GM19043 (cell line): ENCODE results near the gene MICAL2.
A peak's percentile ranks its signal among the peaks of the same experiment; 100 is the strongest.

Experiments
- ATAC-seq: cut with Tn5 transposase; IDR thresholded peaks from one replicate; pipeline ENCODE4 v1.9.1; 2021; ENCODE audit warnings: low read depth; ENCODE audit not compliant: unreplicated experiment

MICAL2 gene

DNA sequence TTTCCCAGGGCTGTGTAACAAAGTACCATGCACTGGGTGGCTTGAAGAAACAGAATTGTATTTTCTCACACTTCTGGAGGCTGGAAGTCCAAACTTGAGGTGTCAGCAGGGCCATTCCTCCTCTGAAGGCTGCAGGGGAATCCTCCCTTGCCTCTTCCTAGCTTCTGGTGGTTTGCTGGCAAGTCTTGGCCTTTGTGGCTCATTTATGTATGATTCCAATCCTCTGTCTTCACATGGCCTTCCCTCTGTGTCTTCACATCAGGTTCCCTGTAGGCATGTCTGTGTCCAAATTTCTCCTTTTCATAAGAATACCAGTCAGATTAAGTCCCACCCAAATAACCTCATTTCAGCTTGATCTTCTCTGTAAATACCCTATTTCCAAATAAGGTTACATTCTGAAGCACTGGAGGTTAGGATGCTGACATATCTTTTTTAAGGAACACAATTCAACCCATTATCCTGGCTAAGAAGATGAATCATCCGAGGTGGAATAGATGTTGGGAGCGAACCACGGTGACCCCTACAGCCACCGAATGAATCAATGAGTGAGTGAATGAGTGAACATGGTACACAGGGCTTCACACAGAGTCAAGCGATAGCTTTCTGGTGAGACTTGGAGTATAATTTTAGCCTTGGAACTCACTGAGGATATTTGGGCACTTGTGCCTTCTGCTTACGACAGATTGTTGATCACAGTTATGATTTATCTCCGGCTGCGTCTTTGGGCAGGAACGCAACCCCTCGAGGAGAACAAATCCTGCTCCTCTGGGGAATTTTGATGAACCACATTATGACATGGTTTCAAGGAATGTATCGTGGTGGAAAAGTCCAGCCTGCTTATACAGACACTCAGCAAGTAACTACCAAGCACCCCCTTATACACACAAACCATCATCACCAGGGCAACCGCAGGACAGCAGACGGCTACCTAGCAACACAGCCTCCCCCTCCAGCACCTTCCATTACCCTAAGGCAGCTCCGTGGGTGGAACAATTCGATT, 34.3 kb upstream of the MICAL2 start:
- ATAC-seq = no peak

DNA sequence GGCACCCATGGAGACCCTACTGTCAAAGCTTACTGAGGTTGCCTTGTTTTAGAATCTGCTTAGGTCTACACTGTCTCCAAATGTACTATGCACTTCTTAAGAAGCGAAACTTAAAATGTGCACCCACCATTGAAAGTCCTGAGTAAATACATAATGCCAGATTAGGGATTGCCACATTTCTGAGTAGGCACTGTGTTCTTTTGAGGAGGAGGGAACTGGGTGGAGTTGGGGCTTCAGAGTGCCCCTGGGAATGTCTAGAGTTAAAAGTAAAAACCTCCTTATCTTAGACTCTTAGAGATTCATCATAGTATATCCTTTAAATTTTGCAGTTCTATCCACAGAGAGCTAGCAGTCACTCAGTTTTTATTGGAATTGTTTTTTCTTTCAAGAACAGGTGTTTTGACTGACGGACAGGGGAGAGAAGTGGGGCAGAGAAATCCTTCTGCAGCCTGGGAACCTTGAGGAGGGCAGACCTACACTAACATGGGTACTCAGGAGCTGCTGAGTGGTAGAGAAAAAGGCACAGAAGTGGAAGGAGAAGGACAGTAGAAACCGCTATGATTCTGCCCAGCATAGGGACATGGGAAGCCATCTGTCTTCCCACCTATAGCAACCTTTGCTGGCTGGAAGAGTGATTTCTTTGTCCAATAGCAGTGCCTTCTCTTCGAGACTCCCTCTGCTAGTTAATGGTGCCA, 33.4 kb upstream of the MICAL2 start:
- ATAC-seq = no peak

DNA sequence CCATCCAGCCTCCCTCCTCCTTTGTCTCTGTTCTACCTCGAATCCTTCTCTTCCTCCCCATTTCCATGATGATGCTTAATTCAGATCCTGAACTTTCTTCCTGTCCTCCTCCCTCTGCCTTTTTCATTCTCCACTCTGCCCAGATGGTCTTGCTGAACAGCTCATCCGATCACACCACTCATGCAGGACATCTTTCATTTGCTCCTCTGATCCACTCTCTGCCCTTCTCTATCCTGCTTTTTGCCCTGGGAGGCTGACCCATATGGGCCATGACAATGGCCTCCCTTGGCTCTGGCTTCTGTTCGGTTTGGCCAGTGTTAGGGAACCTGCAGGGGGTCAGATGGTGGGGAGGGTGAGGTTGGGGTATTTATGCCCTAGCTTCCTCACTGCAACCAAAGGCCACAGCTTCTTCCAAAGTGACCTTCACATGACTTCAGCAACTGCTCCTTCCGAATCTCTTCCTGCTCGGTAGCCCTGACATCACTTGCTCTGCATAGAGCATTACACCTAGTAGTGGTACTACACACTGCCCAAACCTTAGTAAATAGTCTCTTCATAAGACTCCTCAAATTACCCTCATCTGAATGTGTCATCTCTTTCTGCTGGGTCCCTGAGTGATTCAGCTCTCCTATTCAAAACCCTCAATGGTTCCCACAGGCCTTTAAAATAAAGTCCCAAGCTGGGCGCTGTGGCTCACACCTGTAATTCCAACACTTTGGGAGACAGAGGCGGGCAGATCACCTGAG, 32.7 kb upstream of the MICAL2 start:
- ATAC-seq = no peak

DNA sequence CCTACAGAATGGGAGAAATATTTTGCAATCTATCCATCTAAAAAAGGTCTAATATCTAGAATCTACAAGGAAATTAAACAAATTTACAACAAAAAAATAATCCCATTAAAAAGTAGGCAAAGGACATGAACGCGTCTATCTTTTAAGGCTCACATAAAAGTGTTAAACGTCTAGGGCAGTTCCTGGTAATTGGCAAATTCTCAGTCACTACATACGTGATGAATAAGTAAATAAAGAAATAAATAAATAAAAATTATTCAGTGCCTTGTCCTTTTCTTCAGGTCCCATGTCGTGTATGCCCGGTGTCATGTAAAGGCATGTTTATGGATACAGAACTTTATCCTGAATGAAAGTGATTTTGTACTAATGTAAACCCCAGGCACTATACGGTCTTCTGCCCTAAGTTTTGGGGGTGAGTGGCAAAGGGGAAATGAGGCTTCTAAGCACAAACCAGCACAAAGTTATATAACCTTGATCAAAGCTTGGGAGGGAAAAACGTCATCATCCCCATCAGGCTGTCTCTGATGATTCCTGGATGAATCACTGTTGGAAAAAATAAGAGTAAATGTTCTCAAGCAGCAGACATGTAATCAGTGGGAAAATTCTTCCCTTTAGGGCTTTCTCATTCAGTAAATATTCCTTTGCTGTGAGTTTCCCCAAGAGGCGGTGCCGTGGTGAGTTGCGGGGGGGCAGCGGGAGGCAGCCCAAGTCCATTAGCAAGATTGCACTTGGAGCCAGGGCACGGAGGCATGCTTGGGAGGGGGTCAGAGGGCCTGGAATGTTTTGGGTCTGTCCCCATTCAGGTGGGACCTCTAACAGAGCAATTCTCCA, 30.4 kb upstream of the MICAL2 start:
- no peak for ATAC-seq

DNA sequence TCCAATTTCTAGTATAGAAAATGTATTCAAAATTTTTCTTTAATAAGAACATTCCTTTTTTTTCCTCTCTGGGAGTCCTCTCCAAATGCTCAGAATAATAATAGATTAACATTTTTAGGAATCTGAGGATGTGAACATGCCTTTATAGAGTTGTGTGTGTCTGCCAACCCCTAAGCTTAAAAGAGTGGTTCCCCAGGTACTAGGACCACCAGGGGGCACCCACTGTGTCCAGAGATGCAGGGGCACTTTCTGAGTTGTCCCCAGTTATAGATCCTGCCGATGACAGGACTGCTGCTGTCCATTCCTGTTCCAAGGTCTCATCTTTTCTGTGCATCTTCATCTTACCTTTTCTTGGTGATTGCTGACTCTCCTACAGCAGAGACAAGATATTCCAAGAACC, 27.0 kb upstream of the MICAL2 start:
- ATAC-seq = no peak

DNA sequence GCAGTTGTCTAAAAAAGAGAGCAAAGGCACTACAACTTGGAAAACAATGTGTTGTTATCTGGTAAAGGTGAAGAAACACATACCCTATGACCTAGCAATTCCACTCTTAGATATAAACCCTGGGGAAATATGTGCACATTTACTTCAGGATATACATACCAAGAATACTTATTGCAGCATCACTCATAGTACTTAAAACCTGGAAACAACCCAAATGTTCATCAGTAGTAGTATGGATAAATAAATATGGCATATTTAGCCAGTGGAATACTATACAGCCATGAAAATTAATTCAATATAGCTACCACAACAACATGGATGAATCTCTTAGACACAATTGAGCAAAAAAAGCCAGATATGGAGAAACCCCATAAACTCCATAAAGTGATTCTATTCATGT, 26.1 kb upstream of the MICAL2 start:
- no peak for ATAC-seq

DNA sequence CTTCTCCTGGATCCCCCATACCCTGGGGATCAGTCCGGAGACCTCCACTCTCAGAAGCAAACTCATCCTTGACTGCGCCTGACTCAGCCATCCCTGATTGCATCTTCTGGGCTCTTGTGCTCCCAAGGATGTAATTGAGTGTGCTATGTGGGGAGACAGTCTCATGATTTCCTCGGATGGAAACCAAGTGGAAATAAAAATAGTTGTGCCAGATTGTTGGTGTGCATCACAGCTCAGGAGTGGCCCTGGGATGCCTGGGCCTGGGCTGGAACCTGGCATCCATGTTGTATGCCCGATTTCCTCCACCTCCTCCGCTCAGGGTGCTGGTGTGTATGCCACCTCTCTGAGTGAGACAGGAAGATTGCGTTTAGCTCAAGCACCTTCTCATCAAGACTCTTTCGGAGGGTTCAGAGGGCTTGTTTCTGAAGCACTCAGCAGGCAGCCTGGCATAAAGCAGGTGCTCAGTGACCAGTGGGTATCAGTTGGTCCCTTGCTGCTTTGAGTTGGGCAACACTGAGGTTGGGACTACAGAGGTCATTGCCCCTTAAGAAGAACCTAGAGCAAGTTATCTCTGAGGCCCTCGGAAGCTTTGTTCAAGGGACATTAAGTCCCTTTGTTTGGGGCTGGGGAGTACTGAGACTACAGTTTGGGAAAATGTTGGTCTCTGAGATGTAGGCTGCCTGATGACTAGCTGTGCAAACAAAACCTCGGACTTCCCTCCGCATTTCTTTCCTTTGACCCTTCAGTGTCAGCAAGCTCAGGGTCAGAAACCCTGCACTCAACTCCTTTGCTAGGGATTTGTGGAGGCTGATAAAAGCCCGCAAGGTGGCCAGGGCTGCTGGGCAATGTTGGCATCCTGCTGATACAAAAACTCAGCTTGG, 24.8 kb upstream of the MICAL2 start:
- no peak for ATAC-seq

DNA sequence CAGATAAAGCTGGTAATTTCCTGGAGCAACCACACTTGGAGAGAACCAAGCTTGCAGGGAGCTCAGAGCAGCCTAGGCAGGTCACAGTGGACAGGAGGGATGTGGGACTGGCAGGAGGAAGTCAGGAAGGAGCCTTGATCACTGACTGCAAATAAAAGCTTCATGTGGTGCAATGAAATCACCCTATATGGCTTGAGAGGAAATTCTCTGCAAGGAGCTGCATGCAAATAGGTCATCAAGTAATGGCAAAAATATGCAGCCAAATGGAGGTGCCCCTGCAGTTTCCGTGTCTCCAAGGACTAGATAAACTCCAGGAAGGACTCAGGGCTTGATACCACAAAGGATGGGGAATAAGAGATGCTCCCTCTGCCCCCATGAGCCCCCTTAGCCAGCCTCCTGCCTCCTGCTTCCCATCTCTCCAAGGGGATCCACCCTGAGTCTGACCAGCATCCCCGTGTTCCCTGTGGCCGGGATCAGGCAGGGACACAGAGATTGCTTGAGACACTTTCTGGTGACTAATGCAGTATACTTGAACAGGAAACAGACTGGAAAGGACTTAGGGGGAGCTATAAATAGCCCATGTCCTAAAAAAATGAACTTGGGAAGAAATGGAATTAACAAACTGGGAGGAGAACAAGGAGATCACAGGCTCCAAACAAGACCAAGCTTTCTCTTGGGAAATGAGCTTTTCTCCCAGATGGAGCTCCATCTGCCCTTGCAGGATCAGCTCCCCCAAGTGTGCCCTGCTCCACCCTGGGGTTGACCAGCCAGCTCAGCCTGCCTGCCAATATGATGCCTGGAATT, 23.9 kb upstream of the MICAL2 start:
- ATAC-seq = no peak

DNA sequence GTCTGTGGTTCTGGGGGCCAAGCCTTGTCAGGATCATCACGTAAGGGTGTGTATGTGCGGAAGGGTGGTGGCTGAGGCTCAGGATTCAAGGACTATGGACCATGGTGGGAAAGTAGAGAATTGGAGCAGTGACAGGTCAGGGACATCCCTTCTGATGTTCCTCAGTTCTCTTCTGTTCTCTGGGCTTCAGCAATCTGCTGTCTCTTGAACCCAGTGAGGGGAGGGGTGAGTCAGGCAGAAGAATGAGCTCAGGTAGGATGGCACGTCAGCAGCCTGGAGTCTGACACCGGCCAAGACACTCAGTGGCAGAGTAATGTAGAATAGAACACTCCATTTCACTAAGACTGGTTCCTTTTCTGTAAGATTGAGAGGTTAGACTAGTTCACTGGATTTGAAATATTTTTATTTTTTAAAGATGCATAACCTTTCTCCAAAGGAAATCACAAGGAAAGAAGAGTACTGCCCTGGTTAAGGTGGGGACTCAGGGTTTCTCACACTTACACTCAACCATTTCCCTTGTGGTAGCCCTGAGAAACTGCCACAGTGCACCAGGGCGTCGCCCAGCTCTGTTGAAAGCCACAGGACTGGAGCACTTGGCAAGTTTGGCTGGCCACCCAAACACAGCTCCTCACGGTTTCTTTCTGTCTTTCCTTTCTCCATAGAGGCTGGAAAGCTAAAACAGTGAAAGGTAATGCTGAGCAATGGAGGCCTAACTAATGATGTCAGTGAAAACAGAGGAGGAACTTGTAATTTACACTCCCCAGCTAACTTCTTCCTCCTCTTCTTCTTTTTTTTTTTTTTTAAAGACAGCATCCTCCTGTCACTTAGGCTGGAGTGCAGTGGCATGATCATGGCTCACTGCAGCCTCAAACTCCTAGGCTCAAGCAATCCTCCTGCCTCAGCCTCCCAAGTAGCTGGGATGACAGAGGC, 23.1 kb upstream of the MICAL2 start:
- ATAC-seq = peak; percentile 67

DNA sequence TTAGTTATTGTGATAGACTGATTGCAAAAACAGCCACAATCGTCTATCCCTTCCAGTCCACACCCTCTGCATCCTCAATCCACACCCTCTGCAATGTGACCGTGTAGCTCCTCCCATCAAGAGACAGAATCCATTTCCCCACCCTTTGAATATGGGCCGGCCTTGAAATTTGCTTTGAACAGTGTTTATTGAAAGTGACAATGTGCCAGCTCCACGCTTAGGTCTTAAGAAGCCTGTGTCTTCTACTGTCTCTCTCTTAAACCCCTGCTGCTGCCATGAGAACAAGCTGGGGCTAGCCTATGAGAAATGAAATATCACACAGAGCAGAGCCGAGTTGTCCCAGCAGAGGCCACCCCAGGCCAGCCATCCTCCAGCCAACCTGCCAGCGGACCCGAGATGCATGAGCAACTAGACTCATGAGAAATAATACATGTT, 22.3 kb upstream of the MICAL2 start:
- no peak for ATAC-seq

DNA sequence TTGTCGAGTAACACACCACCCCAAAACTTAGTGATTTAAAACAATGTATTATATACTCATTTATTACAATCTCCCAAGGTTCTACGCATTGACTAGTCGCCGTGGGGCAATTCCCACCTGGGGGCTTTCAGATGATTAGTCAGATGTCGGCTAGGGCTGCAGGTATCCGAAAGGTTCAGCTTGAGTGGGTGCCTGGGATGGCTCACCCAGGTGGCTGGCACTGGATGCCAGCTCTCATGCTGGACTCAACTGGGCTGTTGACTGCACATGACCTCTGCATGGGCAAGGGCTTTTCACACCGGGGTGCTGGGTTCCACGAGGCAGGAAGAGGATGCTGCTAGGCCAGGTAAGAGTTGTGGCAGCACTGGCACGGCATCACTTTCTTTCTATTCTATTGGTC, 21.9 kb upstream of the MICAL2 start:
- no peak for ATAC-seq

DNA sequence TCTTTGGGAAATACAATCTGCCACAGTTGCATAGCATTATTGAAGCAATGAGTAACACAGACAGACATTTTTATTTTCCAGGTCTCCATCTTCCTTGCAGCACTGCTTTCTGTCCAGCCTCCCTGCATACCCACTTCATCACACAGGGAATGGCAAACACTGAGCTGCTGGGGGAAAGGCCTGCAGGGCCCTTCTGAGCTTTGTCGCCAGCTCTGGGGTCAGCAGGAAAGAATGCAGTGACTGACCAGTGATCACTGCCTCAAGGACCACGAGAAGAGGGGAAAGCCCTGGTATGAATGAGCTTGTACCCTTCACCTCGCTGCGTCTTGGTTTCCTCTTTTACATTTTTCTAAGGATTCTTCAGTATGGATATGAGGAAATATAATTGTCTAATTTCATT, 21.3 kb upstream of the MICAL2 start:
- ATAC-seq = no peak

DNA sequence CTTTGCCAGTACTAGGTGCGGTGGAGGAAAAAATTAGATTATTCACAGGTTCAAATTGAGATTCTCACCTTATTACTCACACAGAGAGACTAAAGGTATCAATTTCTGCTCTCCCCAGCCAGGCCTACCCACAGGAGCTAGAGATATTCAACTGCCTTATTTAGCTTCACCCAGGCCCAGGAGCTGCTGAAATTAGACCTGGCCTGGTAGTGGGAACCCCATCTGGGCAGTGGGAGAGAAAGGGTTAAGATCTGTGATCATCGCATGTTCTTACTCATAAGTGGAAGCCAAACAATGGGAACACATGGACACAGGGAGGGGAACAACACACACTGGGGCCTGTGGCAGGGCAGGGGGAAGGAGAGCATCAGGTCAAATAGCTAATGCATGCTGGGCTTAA, 20.9 kb upstream of the MICAL2 start:
- ATAC-seq = no peak

DNA sequence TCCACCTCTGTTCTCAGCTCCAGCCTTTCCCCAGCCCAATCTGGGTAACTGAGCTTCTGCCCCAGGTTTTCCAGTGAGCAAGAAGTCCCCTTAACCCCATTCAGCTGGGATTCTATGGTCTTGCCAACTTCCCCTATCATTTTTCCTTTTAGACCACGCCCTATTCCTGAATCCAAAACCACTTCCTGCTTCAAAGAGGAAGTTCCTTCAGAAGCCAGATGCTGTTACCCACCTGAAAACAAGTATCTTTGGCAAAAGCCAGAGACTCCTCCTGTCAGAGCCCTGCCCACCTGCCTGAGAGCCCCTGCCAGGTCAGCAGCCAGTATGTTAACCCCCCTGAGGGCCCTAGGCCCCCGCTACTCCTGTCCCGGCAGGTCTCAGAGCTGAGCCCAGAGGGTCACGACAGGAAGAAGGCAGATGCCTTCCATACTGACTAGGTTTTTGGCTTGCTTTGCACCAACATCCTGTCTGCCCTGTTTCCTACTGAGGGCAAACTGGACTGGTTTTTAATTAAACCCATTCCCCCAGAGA, 20.3 kb upstream of the MICAL2 start:
- ATAC-seq = no peak

DNA sequence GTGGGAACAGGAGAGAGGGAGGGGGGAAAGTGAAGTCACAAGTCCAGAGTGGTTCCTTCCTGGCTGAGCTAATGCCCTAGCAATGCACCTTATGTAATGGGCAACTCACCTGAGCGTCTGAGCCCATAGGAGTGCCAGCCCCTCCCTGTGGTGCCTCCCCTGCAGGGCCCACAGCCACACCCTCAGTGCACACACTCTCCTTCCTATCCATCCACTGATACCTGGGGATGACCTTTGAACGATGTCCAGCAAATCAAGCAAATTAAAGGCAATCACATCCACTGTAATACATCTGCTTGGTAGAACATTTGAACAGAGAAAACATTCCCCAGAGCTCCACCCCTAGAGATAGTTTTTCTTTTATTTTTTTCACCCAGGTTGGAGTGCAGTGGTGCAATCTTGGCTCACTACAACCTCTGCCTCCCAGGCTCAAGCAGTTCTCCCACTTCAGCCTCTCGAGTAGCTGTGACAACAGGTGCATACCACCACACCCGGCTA, 19.6 kb upstream of the MICAL2 start:
- no peak for ATAC-seq

DNA sequence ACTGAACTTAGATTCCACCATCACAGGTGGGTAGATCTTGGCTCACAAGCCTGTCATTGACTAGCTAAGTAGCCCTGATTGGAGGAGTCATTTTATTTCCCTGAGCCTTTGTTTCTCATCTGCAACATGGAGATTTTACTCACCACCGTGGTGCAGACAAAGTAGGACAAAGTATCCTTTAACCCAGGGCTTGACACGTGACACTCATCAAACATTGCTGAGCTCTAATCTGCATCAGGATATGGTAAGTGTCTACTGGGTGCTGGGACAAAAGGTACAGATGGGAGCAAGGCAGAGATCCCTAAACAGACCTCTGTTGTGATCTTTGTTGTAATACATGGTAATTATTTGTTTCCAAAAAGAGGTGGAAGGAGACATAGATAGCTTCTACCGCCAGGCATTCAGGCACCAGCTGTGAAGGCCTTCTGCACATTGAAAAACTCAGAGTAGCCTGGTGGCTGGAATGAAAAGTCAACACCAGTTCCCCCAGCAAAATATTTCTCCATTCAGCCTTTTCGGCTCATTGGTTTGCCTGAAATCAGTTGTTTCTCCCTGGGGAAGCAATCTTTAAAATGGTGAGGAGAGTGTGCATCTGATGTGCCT, 18.3 kb upstream of the MICAL2 start:
- no peak for ATAC-seq

DNA sequence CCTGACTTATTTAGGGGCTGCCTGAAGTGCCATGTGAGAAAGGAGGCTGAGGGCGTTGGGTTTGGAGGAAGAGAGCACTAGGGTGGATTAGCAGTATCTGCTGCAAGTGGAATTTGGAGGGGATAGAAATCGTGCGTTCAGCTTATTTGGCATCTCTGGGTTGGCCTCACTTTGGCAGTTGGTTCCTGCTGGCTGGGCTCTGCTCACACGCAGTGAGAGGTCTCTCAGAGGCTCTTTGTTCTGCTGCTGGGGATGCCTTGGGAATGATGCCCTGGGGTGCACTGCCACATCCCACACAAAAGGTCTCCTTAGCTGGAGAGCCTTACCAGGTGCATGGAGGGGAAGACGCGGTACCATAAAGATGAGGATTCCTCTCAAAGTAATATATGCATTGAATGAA, 17.7 kb upstream of the MICAL2 start:
- no peak for ATAC-seq
